Liver (tissue), 3 donors: ENCODE results near the gene HIPK1.

ENCODE experiments used
- FOXA1 ChIP-seq: IDR thresholded peaks from 2 replicates; pipeline ENCODE4 v1.6.1; 2016; ENCODE audit warnings: antibody characterized with exemption
- RXRA ChIP-seq, 2 donors: IDR thresholded peaks; 2 replicates each; pipeline ENCODE4 v1.6.1; 2017 to 2018; ENCODE audit warnings: antibody characterized with exemption in 2 of 2, mild to moderate bottlenecking in 1 of 2
- SP1 ChIP-seq: IDR thresholded peaks from 2 replicates; pipeline ENCODE4 v1.6.1; 2018; ENCODE audit warnings: antibody characterized with exemption, mild to moderate bottlenecking
- TF ChIP-seq, protein P1 (sequence below): fragments of 150-350 bp; IDR thresholded peaks from 2 replicates; pipeline ENCODE4 v1.5.1; 2017; ENCODE audit warnings: improper control_type of control experiment, low read depth, low read length; ENCODE audit not compliant: missing input control
- donor health status: healthy.
- donor health status: healthy.

GRCh38 chr1:113977906-113978305 is 48.8 kb downstream of the HIPK1 start:
- TF ChIP-seq, protein P1, sequence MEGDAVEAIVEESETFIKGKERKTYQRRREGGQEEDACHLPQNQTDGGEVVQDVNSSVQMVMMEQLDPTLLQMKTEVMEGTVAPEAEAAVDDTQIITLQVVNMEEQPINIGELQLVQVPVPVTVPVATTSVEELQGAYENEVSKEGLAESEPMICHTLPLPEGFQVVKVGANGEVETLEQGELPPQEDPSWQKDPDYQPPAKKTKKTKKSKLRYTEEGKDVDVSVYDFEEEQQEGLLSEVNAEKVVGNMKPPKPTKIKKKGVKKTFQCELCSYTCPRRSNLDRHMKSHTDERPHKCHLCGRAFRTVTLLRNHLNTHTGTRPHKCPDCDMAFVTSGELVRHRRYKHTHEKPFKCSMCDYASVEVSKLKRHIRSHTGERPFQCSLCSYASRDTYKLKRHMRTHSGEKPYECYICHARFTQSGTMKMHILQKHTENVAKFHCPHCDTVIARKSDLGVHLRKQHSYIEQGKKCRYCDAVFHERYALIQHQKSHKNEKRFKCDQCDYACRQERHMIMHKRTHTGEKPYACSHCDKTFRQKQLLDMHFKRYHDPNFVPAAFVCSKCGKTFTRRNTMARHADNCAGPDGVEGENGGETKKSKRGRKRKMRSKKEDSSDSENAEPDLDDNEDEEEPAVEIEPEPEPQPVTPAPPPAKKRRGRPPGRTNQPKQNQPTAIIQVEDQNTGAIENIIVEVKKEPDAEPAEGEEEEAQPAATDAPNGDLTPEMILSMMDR, result no peak
- TF ChIP-seq FOXA1, result no peak
- no peak for TF ChIP-seq RXRA (IDR thresholded peaks at IDR 0.05)
- no peak for TF ChIP-seq SP1
